GM19463 (cell line): ENCODE results near the gene PPP1R3E.
"Not testable (repeated sequence)": the region's sequence is repeated elsewhere in the genome, so short reads cannot be mapped to it uniquely, and the experiment has no call there.

Experiments used
- ATAC-seq: cut with Tn5 transposase; IDR thresholded peaks from one replicate; pipeline ENCODE4 v1.9.1; 2021; ENCODE audit warnings: mild to moderate bottlenecking, moderate library complexity; ENCODE audit not compliant: unreplicated experiment

PPP1R3E gene

DNA sequence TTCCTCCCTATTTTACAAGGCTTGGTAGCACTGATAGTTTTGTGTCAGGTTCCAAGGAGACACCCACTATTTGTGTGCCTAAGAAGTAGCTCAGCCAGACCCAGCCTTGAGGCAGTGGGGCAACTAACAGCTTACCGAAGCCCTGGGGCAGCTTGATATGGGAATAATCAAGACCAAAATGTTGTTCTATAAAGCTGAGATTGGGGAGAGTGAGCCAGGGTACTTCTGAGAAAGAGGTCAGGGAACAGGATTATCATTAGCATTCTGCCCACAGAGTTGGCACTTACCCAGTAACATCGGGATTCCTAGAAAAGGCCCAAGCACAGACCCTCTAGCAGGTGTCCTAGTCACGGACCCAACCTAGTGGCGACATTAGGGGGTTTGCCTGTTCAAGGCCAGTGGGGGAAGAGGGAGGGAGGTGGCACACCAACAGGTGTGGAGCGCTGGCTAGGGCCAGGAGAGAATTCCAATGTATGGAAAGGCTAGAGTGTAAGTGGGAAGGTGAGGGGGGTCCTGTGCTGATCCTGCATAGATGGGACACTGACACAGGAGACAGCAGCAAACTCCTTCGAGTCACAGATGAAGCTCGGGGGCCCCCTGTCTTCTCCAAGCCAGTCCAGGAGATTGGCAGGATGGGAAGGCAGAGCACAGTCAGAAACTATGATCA, 4.9 kb downstream of the PPP1R3E start:
- ATAC-seq = no peak

GRCh38 chr14:23297096-23297495, 5.6 kb downstream of the PPP1R3E start:
- ATAC-seq = no peak

GRCh38 chr14:23296012-23296777, 6.5 kb downstream of the PPP1R3E start:
- no peak for ATAC-seq

DNA sequence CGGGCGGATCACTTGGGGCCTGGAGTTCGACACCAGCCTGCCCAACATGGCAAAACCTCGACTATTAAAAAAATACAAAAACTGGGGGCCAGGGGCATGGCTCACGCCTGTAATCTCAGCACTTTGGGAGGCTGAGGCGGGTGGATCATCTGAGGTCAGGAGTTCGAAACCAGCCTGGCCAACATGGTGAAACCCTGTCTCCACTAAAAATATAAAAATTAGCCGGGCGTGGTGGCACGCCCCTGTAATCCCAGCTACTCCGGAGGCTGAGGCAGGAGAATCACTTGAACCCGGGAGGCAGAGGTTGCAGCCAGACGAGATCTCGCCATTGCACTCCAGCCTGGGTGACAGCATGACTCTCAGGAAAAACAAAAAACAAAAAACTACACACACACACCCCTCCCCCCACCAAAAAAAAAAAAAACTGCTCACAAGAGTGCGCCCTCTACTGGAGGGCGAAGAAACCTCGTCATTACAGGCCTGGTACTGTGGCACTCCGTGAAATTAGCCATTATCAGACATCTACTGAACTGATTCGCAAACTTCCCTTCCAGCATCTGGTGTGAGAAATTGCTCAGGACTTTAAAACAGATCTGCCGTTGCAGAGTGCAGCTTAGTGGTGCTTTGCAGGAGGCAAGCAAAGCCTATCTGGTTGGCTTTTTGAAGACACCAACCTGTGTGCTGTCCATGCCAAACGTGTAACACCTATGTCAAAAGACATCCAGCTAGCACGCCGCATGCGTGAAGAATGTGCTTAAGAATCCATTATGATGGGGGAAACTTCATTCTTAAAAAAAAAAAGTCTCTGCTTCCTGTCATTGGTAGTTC, 7.7 kb downstream of the PPP1R3E start:
- ATAC-seq = peak; percentile 48

- no peak for ATAC-seq
These were observed 15.7 kb downstream of the PPP1R3E start for GRCh38 chr14:23286902-23287479.

DNA sequence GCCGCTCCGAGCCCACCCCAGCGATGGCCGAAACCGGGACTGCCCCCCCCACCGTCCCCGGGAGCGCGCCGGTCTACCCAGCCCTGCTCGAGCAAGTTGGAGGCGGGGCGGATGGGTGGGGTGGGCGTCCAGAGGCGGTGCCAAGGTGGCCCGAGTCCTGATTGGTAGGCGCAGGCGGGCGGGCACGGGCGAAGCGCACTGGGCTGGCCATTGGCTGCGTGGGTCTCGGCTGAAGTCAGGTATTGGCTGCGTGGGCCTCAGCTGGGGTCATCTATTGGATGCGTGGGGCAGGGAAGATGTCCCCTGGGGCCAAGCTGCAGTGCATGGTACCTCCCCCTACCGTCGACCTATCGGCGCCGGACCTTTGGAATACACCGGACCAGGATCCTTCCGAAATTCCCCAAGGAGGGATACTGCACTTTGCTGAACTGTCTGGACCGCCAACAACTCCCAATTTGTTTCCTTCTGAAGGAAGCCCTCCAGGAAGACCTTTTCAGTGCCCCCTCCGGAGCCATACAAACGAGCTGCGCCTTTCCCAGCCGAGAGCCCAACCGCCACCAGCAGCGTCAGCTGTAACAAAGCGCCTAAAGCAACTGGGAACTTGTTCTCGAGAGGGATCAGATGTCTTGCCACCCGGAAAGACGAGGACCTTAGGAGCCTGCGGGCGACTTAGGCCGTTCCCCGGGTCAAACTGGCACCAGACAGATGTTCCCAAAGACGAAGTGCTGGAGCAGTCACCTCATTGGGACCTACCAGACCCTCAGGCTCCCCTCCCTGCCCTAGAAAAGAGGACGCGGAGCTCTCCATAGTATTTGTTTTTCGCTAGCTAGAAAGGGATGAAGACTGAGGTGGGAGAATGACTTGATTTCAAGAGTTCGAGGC, 16.4 kb downstream of the PPP1R3E start, which contains the start of gene HOMEZ:
Gene HOMEZ (minus strand): TSS at position 113 of the 882 bp plus-strand sequence. CDS start 180 bp downstream, outside the sequence.
- ATAC-seq = peak; percentile 97

- peak; percentile 19 for ATAC-seq
These were observed 17.1 kb downstream of the PPP1R3E start for GRCh38 chr14:23285530-23286019.

DNA sequence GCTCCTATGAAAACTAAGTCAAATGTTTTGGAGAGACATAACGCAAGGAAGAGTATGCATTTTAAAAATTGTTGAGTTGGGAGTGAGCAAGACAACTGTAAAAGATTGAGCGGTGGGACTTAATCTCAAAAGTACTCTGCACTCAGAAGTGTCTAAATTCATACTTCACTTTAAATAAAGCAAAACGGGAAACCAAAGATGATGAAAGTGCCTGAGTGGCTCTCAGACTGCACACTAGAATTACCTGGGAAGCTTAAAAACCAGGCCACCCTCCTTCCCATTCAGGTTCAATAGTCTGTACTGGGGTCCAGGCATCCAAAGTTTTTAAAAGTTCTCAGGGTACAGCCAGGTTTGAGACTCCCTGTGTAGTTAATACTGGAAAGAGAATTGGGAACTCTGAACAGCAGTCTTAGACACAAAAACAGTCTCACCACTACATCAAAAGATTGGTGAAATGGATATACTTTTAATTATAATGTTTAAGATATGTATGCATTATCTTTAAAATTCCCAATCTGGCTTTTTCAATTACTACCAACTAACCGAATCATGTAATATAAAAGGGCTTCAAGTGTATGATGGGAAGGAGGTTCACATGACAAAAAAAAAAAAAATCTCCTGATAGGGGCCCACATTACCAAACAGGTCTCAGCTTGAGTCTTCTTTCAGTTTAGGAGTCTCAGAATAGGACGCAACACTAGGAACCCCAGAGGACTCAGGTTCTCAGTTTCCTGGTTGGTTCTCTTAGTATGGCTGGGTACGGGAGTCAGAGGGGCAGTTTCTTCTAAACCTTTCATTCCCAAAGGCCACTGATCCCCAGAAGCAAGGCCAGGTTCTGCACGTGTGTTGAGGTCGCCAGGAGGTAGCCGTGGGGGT, 17.8 kb downstream of the PPP1R3E start:
- no peak for ATAC-seq

DNA sequence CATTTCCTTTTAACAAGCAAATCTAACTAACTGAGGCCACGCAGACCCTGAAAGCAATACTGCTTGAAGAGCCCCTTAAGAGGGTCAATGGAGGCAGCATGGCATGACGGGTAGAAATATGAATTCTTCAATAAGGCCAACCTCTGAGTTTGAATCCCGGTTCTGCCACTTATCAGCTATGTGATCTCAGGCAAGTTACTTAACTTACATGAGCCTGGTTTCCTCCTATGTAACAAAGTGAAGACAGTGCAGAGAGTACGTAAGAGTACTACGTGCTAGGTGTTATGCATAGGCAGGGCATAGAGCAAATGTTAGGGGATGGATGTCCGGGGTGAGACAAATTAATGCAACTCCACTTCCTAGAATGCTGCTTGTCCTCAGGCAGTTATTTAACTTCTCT, 21.4 kb downstream of the PPP1R3E start:
- ATAC-seq = no peak

- not testable (repeated sequence) for ATAC-seq
These were observed 24.7 kb downstream of the PPP1R3E start for GRCh38 chr14:23277928-23278327.

DNA sequence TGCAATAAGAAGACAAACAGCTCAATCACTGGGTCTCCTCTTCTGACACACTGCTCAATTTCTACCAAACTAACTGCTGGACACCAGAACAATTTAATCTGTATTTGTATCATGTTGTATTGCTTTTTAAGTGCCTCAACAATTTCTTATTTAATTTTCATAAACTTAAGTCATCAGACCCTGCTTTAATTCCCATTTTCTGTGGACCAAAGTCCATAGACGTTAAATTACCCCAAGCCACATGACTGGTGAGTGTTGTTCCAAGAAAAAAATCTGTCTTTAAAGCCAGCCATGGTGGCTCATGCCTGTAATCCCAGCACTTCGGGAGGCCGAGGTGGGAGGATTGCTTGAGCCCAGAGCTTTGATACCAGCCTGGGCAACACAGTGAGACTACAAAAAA, 25.5 kb downstream of the PPP1R3E start:
- ATAC-seq = no peak

DNA sequence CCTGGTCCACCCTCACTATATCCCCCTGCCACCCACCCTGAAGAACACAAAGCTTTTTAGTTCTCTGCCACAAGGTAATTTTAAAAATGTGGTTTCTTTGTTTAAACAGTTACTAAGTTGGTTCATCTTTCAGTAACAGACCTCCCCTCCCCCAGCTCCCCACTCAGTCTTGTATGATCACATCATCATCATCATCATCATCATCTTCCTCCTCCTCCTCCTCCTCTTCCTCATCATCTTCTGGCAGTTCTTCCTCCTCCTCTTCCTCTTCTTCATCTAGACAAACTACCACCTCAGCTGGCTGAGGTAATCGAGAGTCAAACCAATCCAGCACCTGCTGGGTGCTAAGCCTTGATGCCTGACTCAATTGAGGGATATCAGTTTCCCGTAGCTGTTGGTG, 27.2 kb downstream of the PPP1R3E start:
- ATAC-seq = no peak

GRCh38 chr14:23269193-23269592, 33.5 kb downstream of the PPP1R3E start:
- no peak for ATAC-seq

DNA sequence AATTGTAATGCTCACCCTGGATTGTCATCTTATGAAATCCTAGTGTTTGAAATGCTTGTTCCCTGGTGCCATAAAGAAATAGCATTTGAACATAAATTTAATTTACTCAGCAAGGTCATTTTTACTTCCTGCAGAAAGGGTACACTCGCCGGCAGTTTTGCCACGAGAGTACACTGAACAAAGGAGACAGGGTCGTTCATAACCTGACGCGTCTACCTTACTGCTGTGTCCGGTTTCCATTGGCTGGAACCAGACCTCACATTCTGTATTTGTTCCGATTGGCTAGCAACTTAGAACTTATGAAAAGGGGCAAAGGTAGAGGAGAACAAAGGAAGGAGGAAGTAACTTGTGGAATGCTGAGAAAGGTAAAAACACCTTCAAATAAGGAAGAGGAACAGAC, 41.8 kb downstream of the PPP1R3E start:
- ATAC-seq = not testable (repeated sequence)

DNA sequence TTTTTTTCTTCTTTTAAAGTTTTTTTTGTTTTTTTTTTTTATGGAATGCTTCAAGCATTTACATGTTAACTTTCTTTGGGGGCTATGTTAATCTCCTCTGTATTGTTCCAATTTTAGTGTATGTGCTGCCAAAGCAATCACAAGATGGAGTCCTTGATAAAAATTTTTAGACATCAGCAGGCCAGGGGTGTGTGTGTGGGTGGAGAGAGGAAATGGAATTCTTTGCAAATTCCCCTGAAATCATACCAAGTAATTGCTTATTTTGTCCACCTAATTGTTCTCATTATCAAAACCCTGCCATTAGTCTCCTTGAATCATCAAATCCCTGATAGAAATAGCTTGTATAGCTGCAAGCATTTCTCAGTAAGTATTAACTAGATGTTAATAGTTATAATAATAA, 43.2 kb downstream of the PPP1R3E start:
- no peak for ATAC-seq

DNA sequence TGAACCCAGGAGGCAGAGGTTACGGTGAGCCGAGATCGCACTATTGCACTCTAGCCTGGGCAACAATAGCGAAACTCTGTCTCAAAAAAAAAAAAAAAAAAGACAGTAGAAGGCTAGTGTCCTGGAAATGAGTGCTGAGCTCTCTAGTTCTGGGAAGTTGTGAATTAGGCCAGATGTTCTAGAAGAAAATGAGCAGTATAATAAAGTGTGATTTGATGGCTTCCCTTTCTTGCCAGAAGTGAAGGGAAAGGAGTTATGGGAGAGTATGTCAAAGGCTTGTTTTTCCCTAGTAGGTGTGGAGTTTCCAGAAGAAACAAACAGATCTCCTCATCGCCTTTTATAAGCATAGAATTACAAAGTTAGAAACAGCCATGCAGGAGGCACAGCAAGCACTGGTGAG, 44.4 kb downstream of the PPP1R3E start:
- ATAC-seq = no peak

- no peak for ATAC-seq
These were observed 50.0 kb downstream of the PPP1R3E start for GRCh38 chr14:23252420-23253333.

DNA sequence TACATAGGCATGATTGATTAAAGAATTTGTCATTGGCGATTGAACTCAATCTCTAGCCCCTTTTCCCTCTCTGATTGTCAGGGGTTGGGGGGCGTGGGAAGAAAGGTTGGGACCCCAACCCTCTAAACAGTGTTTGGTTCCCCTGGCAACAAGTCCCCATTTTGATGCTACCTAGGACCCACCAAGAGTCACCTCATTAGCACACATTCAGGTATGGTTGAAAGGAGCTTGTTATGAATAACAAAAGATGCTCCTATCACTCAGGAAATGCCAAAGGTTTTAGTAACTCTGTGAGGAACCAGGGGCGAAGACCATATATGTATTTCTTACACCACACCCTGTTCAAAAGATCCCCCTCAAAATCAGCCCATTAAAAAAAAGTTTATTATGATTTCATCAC, 50.7 kb downstream of the PPP1R3E start:
- no peak for ATAC-seq
